NCI-H2227 treated with DMSO at 0.1 percent for 48 hours (cell line): Measurements from ENCODE around the gene PRAMEF27.
"Not testable (repeated sequence)": the region's sequence is repeated elsewhere in the genome, so short reads cannot be mapped to it uniquely, and the experiment has no call there.

Experiments
- DNase-seq: peaks from one replicate; lab custom pipeline; 2025; lab: John Stamatoyannopoulos, UW

The PRAMEF27 gene

GRCh38 chr1:13056475-13056874, at the start of gene PRAMEF27:
TSS of gene PRAMEF27 (minus strand) at chr1:13056575. CDS start at chr1:13053659, 2,916 bp downstream.
- not testable (repeated sequence) for DNase-seq

GRCh38 chr1:13070474-13070873, 14.1 kb upstream of the PRAMEF27 start, which contains the start of gene PRAMEF25:
TSS of gene PRAMEF25 (plus strand) at chr1:13070774. CDS start at chr1:13073694, 2,920 bp downstream.
- DNase-seq: not testable (repeated sequence)

DNA sequence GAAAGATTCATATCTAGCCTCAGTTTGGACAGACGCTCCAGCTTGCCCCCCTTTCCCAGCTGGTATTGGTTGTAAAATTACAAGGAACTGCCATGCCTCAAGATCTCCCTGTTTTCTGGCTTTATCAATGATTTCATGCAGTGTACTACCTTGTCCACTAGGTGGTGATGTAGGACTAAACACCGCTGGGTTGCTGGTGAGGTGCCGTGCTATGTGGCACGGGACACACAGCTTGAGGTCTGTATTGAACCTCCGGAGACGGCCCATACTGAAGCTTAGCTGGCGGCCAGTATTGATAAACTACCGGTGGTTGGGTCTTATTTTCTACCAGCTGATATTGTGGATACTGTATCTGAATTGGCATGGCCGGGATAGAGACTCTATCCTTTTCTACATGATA, 36.5 kb downstream of the PRAMEF27 start:
- not testable (repeated sequence) for DNase-seq

- not testable (repeated sequence) for DNase-seq
Measured at GRCh38 chr1:13011932-13012331, 44.4 kb downstream of the PRAMEF27 start.

GRCh38 chr1:13009348-13009747, 47.0 kb downstream of the PRAMEF27 start:
- DNase-seq: not testable (repeated sequence)

GRCh38 chr1:13005732-13006131, 50.6 kb downstream of the PRAMEF27 start:
- DNase-seq: not testable (repeated sequence)
